Right atrium auricular region (tissue), 2 donors: ENCODE measurements around the gene IRF8. TPM values are rescaled to one million over a fixed set of nuclear protein-coding genes. Genes with fewer than 3 reads are reported as not detected.

Source experiments
- DNase-seq: peaks from one replicate; pipeline ENCODE4 v3.0.0-alpha.2; 2019; ENCODE audit warnings: low spot score
- H3K27ac ChIP-seq, 2 donors: fragments of 200-600 bp; sonication (generic); 1 replicate in 1 of 2; 2 replicates in 1 of 2; pipeline ENCODE4 v1.5.1; 2016 to 2019
- H3K27me3 ChIP-seq, 2 donors: fragments of 200-600 bp; sonication (generic); one replicate each; pipeline versions ENCODE4 v1.5.1 to v1.6.0; 2017 to 2019
- H3K36me3 ChIP-seq: fragments of 200-600 bp; sonication (generic); one replicate; pipeline ENCODE4 v1.5.1; 2016
- H3K4me1 ChIP-seq, 2 donors: fragments of 200-600 bp; sonication (generic); one replicate each; pipeline versions ENCODE4 v1.5.1 to v1.6.0; 2017 to 2019
- H3K4me3 ChIP-seq, 2 donors: fragments of 200-600 bp; sonication (generic); 1 replicate in 1 of 2; 2 replicates in 1 of 2; pipeline ENCODE4 v1.5.1; 2017 to 2019; ENCODE audit warnings: mild to moderate bottlenecking in 1 of 2, moderate library complexity in 1 of 2
- H3K9me3 ChIP-seq, 2 donors: fragments of 200-600 bp; sonication (generic); one replicate each; pipeline ENCODE4 v1.5.1; 2019
- total RNA-seq, 2 donors: library from RNA; depleted of rRNA; stranded (reverse); fragments of >200 nt; gene quantifications; one replicate each; pipeline ENCODE4 v1.1.0, GENCODE V29; 2016
- TF ChIP-seq, protein P1 (sequence below), 2 donors: fragments of 200-600 bp; sonication (generic); IDR thresholded peaks; one replicate each; pipeline ENCODE4 v1.5.1; 2019; ENCODE audit warnings: antibody characterized with exemption in 2 of 2

IRF8 gene
- total RNA-seq, 2 donors from 2014 or later: 2.2 to 10.6 TPM

DNA sequence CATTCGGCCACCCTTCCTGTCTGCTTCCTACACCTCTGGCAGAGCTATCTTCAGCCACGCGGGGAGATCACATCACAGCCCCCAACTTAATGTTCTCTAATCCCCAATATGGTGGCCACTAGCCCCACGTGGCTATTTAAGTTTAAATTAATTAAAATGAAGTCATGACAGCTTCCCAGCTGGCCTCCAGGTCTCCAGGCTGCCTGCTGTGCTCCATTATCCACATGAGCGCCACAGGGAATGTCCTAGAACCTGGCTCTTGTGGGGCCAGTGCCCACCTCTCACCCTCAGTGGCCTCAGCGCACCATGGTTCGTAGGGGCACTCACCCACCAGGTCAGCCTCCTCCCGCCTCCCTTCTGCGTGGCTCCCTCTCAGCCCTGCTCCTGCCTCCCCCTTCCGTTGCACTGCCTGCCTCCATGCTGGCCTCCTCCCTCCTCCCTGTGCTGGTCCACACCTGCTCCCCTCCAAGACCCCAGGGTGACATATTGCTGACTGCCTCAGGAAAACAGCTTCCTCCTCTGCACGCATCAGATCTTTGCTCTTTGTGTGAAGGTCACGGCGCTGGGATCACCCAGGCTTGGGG lies 47.7 kb downstream of the IRF8 start:
- H3K4me1 ChIP-seq: no peaks in the 10 kb centered on the region
- no peak overlapping the region for H3K27ac ChIP-seq
- H3K36me3 ChIP-seq: no peaks in the 10 kb centered on the region
- TF ChIP-seq, protein P1, sequence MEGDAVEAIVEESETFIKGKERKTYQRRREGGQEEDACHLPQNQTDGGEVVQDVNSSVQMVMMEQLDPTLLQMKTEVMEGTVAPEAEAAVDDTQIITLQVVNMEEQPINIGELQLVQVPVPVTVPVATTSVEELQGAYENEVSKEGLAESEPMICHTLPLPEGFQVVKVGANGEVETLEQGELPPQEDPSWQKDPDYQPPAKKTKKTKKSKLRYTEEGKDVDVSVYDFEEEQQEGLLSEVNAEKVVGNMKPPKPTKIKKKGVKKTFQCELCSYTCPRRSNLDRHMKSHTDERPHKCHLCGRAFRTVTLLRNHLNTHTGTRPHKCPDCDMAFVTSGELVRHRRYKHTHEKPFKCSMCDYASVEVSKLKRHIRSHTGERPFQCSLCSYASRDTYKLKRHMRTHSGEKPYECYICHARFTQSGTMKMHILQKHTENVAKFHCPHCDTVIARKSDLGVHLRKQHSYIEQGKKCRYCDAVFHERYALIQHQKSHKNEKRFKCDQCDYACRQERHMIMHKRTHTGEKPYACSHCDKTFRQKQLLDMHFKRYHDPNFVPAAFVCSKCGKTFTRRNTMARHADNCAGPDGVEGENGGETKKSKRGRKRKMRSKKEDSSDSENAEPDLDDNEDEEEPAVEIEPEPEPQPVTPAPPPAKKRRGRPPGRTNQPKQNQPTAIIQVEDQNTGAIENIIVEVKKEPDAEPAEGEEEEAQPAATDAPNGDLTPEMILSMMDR (IDR thresholded peaks at IDR 0.05): no peak
- no peak overlapping the region for H3K4me3 ChIP-seq
- H3K9me3 ChIP-seq: no peaks in the 10 kb centered on the region
- no peaks in the 10 kb centered on the region for H3K27me3 ChIP-seq
- no peak for DNase-seq

DNA sequence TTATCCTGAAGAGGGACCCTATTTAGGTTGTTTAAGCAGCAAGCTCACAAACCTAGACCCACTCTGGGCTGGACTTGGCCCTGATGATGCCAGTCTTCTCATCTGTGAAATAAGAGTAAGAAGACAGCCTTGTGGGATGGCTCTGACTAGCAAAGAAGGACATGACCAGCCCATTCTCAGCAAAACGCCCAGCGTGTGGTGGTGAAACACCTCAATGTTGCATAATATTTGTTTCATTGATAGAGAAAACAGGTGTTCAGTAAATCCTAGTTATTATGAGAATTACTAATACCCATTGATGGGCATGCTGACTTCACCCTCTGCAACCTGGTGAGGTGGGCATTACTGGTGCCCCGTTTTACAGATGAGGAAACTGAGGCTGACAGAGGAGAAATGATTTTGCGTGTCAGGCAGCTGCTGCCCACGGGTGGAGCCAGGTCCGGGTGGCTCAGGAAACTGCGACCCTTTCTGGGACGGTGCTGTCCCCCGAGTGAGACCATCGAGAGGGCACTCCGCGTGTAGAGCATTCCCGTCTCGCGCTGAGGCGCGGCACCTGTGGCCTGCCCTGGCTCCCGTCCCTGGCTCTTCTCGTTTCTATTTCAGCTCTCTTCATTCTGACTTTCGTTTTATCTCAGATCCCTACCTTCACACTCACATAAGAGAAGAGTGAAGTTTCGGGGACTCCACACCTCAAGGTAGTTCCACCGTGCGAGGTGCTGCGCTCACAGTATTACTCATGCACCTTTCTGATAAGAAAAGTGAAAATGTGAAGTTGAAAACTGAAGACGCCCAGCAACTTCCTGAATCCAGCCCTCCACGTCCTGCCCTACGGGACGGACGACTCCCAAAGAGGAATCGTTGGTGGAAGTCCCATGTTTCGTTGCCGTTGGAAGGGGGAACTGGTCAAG lies 48.5 kb downstream of the IRF8 start:
- TF ChIP-seq, protein P1 (IDR thresholded peaks at IDR 0.05): no peak
- no peak overlapping the region for H3K27ac ChIP-seq
- H3K36me3 ChIP-seq: no peaks in the 10 kb centered on the region
- H3K4me3 ChIP-seq: no peak overlapping the region
- no peaks in the 10 kb centered on the region for H3K9me3 ChIP-seq
- no peaks in the 10 kb centered on the region for H3K27me3 ChIP-seq
- no peaks in the 10 kb centered on the region for H3K4me1 ChIP-seq
- no peak for DNase-seq

DNA sequence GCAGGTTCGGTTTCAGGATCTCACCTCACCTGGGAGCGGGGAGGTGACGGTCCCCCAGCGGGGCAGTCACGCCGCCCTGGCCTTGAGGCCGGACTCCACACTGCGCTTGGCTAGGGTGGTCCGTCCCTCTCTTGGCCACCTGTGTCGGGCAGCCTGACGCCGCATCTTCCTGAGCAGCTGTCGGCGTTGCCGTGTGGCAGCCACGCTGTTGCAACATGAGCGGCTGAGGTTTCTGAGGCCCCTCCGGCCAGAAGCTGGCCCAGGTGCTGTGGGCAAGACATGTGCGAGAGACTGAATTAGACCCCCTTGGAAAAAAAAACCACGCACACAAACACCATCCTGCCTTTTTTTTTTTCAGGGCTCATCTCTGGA lies 49.2 kb downstream of the IRF8 start:
- no peak for DNase-seq
- TF ChIP-seq, protein P1 (IDR thresholded peaks at IDR 0.05): no peak
- Histone ChIP-seq H3K9me3 (no peaks in the 10 kb centered on the region), H3K4me3 (no peak overlapping the region), H3K4me1 (no peaks in the 10 kb centered on the region), H3K27ac (no peak overlapping the region), H3K27me3 (no peaks in the 10 kb centered on the region), H3K36me3 (no peaks in the 10 kb centered on the region)

DNA sequence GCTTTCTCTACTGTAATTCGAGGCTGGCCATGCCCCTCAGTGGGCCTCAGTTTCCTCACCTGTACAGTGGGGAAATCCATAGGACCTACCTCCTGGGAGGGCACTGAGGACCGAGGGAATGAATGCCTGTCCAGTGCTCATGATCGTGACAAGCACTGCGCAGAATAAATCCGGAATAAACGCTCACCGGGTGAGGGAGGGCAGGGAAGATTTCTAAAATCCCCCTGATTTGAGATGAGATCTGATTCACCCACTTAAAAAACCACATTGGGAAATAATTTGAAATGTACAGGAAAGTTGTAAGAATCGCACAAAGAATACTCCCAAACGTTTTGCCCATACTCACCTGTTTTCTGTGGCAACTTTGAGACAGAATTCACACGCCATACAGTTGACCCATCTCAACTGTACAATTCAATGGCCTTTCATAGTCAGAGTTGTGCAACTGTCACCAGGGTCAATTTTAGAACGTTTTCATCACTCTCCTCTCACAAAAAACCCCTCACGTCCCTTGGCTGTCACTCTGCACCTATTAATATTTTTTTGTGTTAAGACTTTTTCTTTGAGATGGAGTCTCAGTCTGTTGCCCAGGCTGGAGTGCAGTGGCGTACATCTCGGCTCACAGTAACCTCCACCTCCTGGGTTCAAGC lies 49.8 kb downstream of the IRF8 start:
- Histone ChIP-seq H3K27me3 (no peaks in the 10 kb centered on the region), H3K9me3 (no peaks in the 10 kb centered on the region), H3K36me3 (no peaks in the 10 kb centered on the region), H3K27ac (no peak overlapping the region), H3K4me3 (no peak overlapping the region), H3K4me1 (no peaks in the 10 kb centered on the region)
- no peak for DNase-seq
- TF ChIP-seq, protein P1 (IDR thresholded peaks at IDR 0.05): no peak

DNA sequence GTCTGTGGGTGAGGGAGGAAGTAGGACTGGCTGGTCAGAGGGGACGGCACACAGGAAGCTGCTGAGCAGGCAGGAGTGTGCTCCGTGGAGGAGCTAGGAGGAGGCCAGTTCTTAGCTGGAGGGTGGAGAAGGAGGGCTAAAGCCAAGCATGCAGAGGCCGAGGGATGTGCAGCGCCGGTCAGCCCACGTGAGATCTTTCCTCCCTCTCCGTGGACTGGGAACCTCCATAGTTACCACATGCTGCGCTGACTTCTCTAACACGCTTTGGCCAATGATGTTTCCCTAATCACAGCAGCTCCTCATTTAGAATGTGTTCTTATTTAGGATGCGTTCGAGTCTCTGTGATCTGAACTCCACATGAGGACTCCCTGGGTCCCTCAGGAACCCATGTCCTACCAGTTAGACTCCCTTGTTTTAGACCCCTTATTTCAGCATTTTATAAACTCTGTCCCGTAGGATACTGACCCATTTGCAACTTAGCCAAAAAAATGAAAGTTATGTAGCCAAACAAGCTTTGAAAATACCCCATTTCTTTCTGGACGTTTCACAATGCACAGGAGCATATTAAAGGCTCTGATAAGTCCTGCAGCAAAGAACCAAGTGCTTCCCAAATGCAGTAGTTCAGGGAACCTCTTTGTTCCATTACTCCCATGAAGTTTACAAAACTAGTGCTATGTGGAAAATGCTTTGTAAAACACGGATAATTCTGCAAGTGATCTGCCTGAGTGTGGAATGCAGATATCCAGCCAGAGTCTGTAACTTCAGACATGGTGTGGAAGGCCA lies 51.4 kb downstream of the IRF8 start:
- no peak for DNase-seq
- no peaks in the 10 kb centered on the region for H3K9me3 ChIP-seq
- no peaks in the 10 kb centered on the region for H3K27me3 ChIP-seq
- no peaks in the 10 kb centered on the region for H3K36me3 ChIP-seq
- H3K4me3 ChIP-seq: no peak overlapping the region
- no peaks in the 10 kb centered on the region for H3K4me1 ChIP-seq
- no peak overlapping the region for H3K27ac ChIP-seq
- TF ChIP-seq, protein P1 (IDR thresholded peaks at IDR 0.05): no peak
